Activated naive CD4-positive, alpha-beta T cell treated with anti-CD3 and anti-CD28 coated beads, Interleukin-2, amount 50 U/mL, for 24 hours (primary cell): ENCODE data around the gene ABCF2.

Experiments
- H3K27ac Mint-ChIP-seq: one replicate; pipeline ENCODE4 v1.8.0; 2021; ENCODE audit warnings: mild to moderate bottlenecking, mixed read lengths
- H3K27me3 Mint-ChIP-seq: one replicate; pipeline ENCODE4 v1.8.0; 2021; ENCODE audit warnings: mixed read lengths
- H3K36me3 Mint-ChIP-seq: one replicate; pipeline ENCODE4 v1.8.0; 2021; ENCODE audit warnings: mixed read lengths
- H3K4me1 Mint-ChIP-seq: one replicate; pipeline ENCODE4 v1.8.0; 2021; ENCODE audit warnings: mixed read lengths
- H3K4me3 Mint-ChIP-seq: one replicate; pipeline ENCODE4 v1.8.0; 2021; ENCODE audit warnings: mild to moderate bottlenecking, mixed read lengths
- H3K9me3 Mint-ChIP-seq: one replicate; pipeline ENCODE4 v1.8.0; 2021; ENCODE audit warnings: mixed read lengths

ABCF2 gene

DNA sequence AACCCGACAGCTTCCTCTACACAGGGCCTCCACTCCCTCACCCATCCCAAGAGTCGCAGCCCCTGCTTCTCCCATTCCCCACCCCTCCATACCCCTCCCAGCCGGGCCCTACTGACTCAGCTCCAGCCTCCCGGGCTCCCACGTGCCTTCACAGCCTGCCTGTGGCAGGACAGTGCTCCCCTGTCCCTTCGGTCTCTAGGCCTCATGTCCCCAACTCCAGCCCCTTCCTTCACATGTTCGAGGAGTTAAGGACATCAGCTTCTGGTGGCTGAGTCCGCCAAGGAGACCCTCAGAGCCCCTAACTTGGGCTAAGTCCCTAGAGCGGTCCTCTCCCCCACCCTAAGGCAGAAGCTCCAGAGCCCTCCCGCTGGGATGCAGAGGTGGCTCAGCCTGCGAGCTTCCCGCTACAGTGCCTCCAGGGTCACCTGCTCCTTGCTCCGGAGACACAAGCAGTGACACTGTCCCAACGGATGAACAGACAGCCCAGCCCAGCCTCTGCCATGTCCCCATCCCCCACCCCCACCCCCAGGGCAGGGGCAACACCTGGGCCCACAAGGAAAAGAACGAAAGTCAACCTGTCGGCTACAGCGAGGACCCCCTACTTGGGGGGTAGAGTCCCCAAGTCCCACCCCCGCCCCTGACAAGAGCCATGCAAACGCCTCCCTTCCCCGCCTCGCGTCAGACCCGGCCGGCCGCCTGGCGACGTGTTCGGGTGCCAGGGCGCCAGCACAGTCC is 20.8 kb upstream of the ABCF2 start:
- peaks cover 63% of the 10 kb centered on the region for H3K4me1 Mint-ChIP-seq
- peak overlapping the region; percentile 71 for H3K4me3 Mint-ChIP-seq
- H3K27ac Mint-ChIP-seq: no peak overlapping the region
- H3K36me3 Mint-ChIP-seq: no peaks in the 10 kb centered on the region
- peaks cover 28% of the 10 kb centered on the region for H3K27me3 Mint-ChIP-seq
- no peaks in the 10 kb centered on the region for H3K9me3 Mint-ChIP-seq

GRCh38 chr7:151246851-151247580 is 20.0 kb upstream of the ABCF2 start:
- Mint-ChIP-seq H3K27me3 (peaks cover 22% of the 10 kb centered on the region), H3K36me3 (no peaks in the 10 kb centered on the region), H3K4me3 (no peak overlapping the region), H3K27ac (no peak overlapping the region), H3K4me1 (peaks cover 60% of the 10 kb centered on the region), H3K9me3 (no peaks in the 10 kb centered on the region)

DNA sequence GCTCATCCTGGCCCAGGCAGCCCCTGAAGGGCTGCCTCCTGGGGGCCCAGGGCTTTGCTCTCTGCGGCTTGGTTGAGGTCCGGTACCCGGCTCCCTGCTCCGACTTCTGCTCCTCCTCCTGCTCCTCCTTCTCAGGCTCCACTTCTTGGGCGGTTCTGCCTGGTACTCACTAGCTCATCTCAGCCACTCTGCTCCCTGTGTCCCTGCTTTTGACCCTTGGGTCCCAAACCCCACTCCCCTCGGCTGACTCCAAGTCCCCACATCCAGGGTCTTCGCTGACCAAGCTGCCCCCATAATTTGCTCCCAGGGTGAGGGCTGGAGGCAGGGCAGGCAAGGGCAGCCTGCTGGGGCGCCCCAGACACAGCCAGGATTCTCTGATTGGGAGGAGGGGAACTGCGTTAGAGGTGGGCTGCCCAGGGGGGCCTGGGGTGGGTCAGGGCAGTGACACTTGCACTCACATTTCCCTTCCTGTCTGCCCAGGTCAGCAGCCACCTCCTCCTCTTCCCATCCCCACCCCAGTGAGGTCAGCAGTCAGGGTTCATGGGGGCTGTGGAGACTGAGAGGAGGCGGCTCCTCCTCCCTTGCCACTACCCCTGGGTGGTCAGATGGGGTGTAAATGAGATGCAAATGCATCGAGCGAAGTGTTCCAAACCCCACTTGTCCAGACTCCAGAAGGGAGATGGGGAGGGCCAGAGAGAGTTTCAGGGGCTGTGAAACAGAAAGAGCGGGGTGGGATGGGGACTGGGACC is 19.3 kb upstream of the ABCF2 start:
- Mint-ChIP-seq H3K27ac (no peak overlapping the region), H3K27me3 (peaks cover 22% of the 10 kb centered on the region), H3K4me1 (peaks cover 62% of the 10 kb centered on the region), H3K36me3 (no peaks in the 10 kb centered on the region), H3K4me3 (peak overlapping the region; percentile 58), H3K9me3 (no peaks in the 10 kb centered on the region)

DNA sequence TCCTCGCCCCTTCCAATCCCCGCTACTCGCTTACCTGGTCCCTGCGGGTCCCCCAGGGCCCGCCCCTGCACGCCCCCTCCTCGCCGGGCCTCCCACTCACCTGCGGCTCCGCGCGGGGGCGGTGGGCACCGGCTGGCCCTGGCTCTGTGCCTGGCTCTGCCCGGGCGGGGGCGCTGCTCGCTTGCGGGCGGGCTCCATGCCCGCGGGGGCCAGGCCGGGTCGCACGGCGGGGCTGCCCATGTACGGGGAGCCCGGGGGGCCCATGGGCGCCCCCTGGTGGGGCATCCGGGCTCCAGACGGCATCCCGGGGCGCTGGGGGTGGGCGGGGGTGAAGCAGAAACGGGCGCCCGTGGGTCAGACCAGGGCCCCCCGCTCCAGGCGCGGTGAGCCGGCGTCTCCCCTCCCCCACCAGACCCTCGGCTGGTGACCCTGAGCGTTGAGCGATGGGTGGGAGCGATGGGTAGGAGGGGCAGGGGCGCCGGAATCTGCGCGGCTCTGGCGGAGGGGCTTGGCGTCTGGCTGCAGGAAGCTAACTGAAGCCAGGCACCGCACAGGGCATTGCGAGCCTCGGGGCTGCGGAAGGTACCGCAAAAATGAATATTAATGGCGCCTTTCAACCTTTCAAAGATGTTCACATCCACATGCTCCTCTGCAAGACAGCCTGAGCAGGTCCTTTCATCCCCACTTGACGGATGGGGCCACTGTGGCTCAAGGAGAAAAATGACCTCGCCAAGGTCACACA is 18.5 kb upstream of the ABCF2 start:
- peaks cover 14% of the 10 kb centered on the region for H3K27me3 Mint-ChIP-seq
- peaks cover 55% of the 10 kb centered on the region for H3K4me1 Mint-ChIP-seq
- H3K9me3 Mint-ChIP-seq: no peaks in the 10 kb centered on the region
- H3K4me3 Mint-ChIP-seq: peak overlapping the region; percentile 58
- no peaks in the 10 kb centered on the region for H3K36me3 Mint-ChIP-seq
- H3K27ac Mint-ChIP-seq: no peak overlapping the region

- Mint-ChIP-seq H3K27me3 (peaks cover 9% of the 10 kb centered on the region), H3K4me1 (peaks cover 51% of the 10 kb centered on the region), H3K4me3 (peak overlapping the region; percentile 79), H3K36me3 (no peaks in the 10 kb centered on the region), H3K27ac (no peak overlapping the region), H3K9me3 (no peaks in the 10 kb centered on the region)
These were observed 17.9 kb upstream of the ABCF2 start for GRCh38 chr7:151244841-151245346.

DNA sequence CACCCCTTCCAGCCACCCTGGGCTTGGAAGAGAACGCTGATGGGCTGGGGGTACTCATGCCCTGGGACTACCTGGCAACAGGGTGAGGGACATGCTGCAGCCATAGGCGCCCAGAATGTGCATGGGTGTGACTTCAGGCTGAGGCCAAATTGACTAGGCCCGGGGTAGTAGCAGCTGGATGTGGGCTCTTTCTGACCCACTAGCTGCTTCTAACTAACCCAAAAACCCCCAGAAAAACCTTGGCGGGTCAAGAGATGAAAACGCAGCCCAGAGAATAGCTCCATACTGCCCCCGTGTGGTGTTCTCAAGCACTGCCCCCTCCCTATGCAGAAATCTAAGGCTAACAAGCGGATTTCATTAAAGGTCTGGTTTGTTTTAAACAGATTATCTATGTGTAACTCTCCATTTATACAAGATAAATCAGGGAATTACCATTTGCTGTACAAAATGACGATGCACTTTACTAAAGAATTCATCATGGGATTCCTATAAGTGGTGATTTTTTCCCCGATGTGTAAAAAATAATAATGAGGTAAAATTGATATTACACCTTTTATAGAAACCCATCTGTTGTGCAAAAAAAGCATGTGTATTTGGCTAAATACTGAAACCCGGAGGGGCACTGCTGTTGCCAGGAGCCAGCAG is 17.3 kb upstream of the ABCF2 start:
- H3K4me1 Mint-ChIP-seq: peaks cover 49% of the 10 kb centered on the region

GRCh38 chr7:151243408-151244195 is 16.6 kb upstream of the ABCF2 start:
- Mint-ChIP-seq H3K27me3 (peaks cover 6% of the 10 kb centered on the region), H3K4me1 (peaks cover 46% of the 10 kb centered on the region), H3K27ac (no peak overlapping the region), H3K4me3 (peak overlapping the region; percentile 79), H3K9me3 (no peaks in the 10 kb centered on the region), H3K36me3 (no peaks in the 10 kb centered on the region)

More for the DNA sequence above, 17.3 kb upstream of the ABCF2 start:
- no peaks in the 10 kb centered on the region for H3K9me3 Mint-ChIP-seq
- peak overlapping the region; percentile 79 for H3K4me3 Mint-ChIP-seq
- H3K36me3 Mint-ChIP-seq: no peaks in the 10 kb centered on the region
- peaks cover 8% of the 10 kb centered on the region for H3K27me3 Mint-ChIP-seq
- H3K27ac Mint-ChIP-seq: no peak overlapping the region

- Mint-ChIP-seq H3K9me3 (no peaks in the 10 kb centered on the region), H3K27ac (peak overlapping the region; percentile 68), H3K4me1 (peaks cover 41% of the 10 kb centered on the region), H3K36me3 (no peaks in the 10 kb centered on the region), H3K4me3 (peak overlapping the region; percentile 79), H3K27me3 (peaks cover 4% of the 10 kb centered on the region)
These were observed 16.0 kb upstream of the ABCF2 start for GRCh38 chr7:151243045-151243349.

DNA sequence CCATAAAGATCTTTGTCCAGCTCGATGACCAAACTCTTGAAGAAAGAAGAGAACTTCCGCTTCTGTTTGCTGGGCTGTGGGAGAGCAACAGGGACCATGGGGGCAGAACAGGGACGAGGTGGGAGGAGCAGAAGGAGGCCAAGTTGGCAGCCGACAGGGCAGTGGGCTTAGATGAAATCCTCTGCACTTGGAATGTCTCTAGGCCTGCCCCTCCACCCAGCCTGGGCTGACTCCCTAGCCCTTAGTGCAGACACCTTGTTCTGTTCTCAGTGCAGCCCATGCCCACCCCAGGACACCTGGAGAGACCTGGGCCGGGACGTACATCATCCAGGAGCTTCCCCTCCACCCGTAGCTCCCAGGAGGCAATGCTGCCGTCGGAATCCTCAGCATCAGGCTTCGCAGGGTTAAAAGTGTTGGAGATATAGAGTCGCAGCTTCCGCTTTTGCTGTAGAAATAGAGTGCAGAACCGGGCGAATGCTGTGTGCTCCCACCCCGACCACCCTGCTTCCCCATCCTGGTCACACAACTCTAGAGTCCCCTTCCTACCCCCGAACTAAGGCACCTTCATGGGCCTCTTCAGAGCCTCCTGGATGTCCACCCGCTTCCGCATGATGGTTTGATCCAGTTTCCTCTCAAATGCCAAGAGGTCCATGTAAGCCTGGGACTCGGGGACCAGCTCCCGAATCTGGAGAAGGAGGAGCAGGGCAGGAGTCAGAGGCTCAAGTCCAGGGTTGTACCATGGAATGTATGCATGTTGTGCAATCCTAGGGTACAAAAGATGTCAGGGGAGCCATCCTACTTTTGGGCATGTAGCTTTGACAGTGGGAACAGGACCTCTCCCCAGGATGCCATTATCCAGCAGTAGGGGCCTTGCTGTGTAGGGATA is 15.4 kb upstream of the ABCF2 start:
- no peak overlapping the region for H3K27ac Mint-ChIP-seq
- peaks cover 2% of the 10 kb centered on the region for H3K27me3 Mint-ChIP-seq
- H3K4me3 Mint-ChIP-seq: no peak overlapping the region
- H3K4me1 Mint-ChIP-seq: peaks cover 35% of the 10 kb centered on the region
- no peaks in the 10 kb centered on the region for H3K36me3 Mint-ChIP-seq
- H3K9me3 Mint-ChIP-seq: no peaks in the 10 kb centered on the region

DNA sequence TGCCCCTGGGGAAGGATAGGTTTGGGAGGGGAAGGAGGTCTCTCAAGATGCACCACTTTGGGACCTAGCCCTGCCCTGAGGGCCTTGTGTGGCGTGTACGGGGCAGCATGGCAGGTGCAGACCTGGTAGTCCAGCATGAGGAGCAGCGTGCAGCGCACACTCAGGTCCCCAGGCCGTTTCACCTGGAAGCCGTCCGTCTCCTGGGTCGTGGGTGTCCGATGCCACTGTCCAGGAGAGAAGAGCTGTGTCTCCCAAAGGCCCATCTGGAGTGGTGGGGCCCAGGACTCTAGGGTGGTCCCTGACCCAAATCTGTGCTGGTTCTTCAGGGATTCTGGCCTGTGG is 14.7 kb upstream of the ABCF2 start:
- no peaks in the 10 kb centered on the region for H3K36me3 Mint-ChIP-seq
- H3K27me3 Mint-ChIP-seq: no peaks in the 10 kb centered on the region
- no peaks in the 10 kb centered on the region for H3K9me3 Mint-ChIP-seq
- H3K27ac Mint-ChIP-seq: no peak overlapping the region
- H3K4me1 Mint-ChIP-seq: peaks cover 31% of the 10 kb centered on the region
- no peak overlapping the region for H3K4me3 Mint-ChIP-seq

- peaks cover 30% of the 10 kb centered on the region for H3K4me1 Mint-ChIP-seq
- H3K9me3 Mint-ChIP-seq: no peaks in the 10 kb centered on the region
- H3K27me3 Mint-ChIP-seq: no peaks in the 10 kb centered on the region
- no peak overlapping the region for H3K27ac Mint-ChIP-seq
- no peak overlapping the region for H3K4me3 Mint-ChIP-seq
- peaks cover 2% of the 10 kb centered on the region for H3K36me3 Mint-ChIP-seq
These were observed 14.1 kb upstream of the ABCF2 start for GRCh38 chr7:151240942-151241754.

GRCh38 chr7:151240536-151240935 is 13.5 kb upstream of the ABCF2 start:
- no peaks in the 10 kb centered on the region for H3K9me3 Mint-ChIP-seq
- no peak overlapping the region for H3K4me3 Mint-ChIP-seq
- peaks cover 2% of the 10 kb centered on the region for H3K36me3 Mint-ChIP-seq
- H3K27ac Mint-ChIP-seq: no peak overlapping the region
- H3K27me3 Mint-ChIP-seq: no peaks in the 10 kb centered on the region
- H3K4me1 Mint-ChIP-seq: peaks cover 26% of the 10 kb centered on the region

- Mint-ChIP-seq H3K27me3 (no peaks in the 10 kb centered on the region), H3K27ac (peak overlapping the region; percentile 14), H3K4me3 (no peak overlapping the region), H3K36me3 (peaks cover 2% of the 10 kb centered on the region), H3K4me1 (peaks cover 30% of the 10 kb centered on the region), H3K9me3 (no peaks in the 10 kb centered on the region)
These were observed 12.9 kb upstream of the ABCF2 start for GRCh38 chr7:151239837-151240459.
